GM21737 (cell line): ENCODE measurements around the gene SRC.
"Not testable (repeated sequence)": the region's sequence is repeated elsewhere in the genome, so short reads cannot be mapped to it uniquely, and the experiment has no call there.

Source experiments
- ATAC-seq: cut with Tn5 transposase; IDR thresholded peaks from one replicate; pipeline ENCODE4 v1.9.1; 2021; ENCODE audit warnings: mild to moderate bottlenecking, moderate library complexity; ENCODE audit not compliant: unreplicated experiment

SRC gene

DNA sequence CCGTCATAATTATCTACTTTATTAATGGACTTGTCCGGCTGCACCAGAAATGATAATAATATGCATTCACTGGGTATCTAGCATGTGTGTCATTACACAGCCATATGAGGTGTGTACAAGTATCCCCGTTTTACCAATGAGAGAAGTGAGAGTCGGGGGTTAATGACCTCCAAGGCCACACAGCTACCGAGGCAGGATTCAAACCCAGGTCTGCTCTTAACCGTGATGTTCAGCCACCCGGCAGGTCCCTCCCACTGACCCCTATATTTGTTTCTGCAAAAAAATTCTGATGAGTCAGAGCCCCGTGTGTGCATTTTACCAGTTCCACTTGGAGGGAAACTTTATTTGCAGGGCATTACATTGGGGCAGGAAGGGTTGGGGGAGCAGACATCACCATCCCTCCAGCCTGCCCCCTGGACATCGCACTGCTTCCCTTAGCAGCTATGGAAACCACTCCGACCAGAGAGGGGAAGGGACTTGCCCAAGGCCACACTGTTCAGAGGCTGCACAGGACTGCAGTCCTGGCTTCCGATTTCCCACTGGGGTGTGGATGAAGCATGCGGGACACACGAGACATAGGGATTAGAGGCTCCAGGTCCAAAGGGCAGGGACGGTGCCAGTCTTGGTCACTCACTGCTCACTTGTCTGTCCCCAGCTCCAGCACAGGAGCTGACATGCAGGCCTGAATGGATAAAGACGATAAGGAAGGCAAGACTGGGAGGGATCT, 10.1 kb upstream of the SRC start:
- no peak for ATAC-seq

DNA sequence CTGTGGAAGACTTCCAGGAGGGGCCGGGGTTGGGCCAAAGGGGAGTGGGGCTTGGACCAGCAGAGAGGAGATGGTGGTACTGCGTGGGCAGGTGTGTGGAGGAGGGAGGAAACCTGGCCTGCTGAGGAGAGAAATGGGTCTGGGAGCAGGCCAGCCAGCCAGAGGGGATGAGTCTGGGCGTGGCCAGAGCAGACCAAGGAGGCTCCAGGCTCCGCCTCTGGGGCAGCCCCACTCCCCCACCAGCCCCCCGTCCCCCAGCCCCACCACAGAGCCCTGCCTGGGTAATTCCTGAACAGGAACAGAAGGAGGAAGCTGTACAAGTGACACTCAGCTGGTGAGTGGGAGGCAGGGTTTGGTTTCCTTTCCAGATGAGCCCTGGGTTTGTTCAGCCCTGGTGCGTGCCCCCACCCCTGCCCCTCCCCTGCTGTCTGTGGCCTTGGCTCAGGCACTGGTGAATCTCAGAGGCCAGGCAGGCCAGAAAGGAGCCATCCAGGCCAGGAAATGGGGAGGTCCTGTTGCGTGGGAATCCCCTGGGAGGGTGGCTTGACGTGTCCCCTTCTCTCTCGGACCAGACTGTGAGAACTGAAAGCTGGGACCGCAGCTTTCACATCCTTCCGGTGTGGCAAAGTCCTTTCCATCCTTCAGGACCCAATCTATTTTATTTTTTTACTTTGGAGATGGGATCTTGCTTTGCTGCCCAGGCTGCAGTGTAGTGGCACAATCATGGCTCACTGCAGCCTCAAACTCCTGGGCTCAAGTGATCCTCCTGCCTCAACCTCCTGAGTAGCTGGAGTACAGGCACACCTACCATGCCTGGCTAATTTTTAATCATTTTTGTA, 9.4 kb upstream of the SRC start:
- peak; percentile 62 for ATAC-seq

DNA sequence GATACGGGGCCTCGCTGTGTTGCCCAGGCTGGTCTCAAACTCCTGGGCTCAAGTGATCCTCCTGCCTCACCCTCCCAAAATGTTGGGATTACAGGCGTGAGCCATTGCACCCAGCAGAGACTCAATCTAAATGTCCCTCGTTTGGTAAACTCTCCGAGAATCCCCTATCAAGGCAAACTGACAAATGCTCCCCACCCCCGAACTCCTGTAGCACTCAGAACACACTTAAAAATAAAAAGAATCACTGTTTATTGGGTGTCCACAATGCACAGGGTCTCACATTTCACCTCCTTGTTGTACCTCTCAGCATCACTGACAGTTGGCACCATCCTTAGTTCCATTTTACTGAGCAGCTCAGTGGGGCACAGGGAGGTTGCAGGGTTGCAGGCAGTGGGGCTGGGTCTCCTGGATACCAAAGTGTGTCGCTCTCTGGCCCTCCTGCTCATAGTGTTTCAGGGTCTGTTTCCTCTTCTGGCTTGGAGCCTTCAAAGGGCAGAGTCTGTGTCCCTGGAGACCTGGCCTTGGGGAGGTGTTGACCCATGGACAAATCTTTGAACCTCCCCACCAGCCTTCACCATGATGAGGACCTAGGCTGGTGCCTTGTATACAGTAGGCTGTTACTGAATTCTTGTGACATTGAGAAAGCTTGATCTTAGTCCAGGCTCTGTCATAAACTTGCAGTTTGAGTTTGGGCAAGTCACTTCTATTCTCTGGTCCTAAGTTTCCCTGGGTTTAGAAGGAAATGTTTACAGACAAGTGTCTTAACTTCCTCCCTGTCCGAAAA, 8.5 kb upstream of the SRC start:
- peak; percentile 22 for ATAC-seq

DNA sequence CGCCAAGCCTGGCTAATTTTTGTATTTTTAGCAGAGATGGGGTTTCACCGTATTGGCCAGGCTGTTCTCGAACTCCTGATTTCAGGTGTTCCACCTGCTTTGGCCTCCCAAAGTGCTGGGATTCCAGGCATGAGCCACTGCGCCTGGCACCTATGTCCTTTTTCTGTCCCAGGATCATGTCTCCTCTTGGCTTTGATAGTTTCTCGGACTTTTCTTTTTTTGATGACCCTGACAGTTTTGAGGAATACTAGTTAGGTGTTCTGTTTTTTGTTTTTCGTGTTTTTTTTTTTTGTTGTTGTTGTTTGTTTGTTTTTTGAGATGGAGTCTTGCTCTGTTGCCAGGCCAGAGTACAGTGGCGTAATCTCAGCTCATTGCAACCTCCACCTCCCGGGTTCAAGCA, 7.6 kb upstream of the SRC start:
- not testable (repeated sequence) for ATAC-seq

DNA sequence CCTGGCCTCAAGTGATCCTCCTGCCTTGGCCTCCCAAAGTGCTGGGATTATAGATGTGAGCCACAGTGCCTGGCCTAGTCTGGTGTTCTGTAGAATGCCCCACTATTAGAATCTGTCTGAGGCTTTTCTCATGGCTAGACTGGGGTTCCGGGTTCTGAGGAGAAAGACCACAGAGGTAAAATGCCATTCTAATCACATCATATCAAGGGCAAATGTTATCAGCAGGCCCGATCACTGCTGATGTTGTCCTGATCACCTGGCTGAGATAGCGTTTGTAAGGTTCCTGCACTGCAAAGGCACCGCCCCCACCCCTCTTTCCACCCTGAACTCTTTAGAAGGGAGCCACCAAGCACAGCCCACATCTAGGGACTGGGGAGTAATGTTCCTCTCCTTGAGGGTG, 6.7 kb upstream of the SRC start:
- ATAC-seq = no peak

DNA sequence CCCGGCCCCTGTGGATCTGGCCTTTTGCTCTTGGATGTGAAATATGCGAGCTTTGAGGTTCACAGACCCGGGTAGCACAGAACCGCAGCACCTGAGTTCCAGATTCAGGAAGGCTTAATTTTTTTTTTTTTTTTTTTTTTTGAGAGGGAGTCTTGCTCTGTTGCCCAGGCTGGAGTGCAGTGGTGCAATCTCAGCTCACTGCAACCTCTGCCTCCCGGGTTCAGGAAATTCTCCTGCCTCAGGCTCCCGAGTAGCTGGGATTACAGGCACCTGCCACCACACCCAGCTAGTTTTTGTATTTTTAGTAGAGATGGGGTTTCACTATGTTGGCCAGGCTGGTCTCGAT, 6.2 kb upstream of the SRC start:
- ATAC-seq = not testable (repeated sequence)

DNA sequence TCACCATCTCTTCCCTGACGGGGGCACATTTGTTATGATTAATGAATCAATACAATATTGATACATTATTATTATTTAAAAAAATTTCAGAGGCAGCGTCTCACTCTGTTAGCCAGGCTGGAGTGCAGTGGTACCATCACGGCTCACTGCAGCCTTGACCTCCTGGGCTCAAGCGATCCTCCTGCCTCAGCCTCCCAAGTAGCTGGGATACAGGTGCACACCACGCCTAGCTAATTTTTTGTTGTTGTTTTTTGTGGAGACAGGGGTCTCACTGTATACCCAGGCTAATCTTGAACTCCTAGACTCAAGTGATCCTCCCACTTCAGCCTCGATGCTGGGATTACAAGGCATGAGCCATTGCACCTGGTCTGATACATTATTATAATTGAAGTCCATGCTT, 4.9 kb upstream of the SRC start:
- no peak for ATAC-seq

DNA sequence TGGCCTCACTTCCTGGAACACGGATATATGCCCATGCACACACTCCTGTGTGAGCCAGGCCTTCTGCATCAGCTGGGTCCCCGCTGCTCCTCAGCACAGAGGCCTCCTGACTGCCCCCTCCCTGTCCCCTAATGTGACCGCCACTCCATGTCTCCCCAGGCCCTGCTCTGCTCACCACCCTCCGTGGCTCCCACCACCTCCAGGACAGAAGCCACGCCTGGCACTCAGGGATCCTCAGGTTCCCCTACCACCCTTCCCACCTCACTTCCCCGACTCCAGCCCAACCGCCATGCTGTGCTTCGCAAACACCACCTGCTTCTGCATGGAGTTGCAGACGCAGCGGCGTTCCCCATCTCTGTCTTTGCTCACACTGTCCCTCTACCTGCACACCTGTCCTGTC, 4.3 kb upstream of the SRC start:
- ATAC-seq = no peak

DNA sequence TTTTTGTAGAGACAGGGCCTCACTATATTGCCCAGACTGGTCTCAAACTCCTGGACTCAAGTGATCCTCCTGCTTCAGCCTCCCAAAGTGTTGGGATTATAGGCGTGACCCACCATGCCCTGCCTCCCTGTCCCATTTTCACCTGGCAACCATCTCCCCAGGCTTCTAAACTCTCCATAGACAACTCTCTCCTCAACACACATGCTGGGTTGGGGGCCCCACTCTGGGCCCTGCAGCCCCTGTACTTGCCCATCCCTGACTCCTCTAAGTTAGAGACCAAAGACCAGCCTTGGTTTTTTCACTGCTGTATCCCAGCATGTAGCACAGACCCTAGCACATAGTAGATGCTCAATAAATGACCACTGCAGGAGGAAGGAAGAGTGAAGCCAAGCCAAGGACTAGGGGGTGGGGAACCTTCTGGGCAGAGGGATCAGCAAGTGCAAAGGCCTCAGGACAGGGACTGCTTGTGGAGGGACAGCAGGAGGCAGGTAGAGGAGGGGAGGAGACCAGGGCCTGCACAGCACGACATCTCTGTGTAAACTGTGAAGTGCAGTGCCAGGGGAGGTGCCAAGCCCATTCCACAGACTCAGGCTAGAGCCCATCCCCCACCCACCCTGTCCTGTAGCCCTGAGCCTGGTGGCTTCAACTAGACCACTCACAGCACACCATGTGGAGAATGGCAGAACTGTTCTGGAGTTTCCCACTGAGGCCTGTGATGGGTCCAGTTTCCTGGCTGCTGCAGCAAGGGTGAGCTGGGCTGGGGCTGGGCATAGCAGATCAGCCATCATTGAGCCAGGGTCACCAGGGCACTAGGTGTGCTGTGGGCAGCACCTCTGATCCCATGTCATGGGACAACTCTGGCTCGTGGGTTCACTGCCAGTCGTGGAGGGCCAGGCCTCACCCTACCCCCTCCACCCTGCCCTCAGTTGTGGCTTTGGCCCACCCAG, 3.4 kb upstream of the SRC start:
- no peak for ATAC-seq

DNA sequence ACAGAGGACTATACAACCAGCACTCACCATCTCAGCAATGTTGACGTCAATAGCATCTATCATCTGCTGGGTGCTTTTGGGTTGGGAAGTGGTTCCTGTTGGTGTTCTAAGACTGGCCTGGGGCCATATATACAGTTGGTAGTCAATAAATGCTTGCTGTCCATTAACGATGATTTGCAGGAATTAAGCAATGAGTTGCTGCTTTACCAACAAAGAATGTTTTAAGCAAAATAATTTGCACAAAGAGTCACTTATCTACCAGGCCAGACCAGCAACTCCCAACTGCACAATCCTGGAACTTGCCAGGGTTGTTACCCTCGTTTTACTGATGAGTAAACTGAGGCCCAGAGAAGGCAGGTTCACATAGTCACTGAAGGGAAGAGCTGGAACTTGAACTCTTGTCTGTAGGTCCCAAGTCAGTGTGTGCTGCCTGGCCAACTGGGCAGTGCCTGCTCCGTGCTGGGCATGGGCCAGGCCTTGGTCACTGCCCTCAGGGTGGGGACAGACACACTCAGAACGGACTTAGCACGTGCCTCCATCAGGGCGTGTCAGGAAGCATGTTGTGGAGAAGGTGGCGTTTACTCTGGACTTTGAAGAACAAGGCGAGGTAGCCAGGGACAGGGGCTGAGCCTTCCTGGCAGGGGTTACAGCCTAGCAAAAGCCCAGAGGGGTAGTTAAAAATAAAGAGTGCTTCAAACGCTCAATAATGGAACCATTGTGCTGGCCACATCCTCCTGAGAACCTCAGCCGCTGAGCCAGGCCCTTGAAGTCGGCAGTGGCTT, 2.5 kb upstream of the SRC start:
- ATAC-seq = no peak

DNA sequence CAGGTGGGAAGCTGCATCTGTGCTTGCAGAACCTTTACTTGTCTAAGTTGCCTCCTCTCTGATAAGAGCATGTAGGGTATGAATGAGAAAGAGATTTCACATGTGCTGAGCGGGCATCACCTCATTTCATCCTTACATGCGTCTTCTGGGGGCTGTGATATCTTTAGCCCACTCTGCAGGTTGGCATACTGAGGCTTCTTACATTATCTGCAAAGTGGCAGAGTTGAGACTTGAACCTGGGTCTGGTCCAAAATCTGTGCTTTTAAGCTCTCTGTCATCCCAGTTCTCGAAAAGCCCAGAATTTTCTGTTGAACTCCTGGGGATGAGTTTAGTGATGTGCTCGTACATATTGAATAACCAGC, 2.0 kb upstream of the SRC start:
- ATAC-seq = no peak

DNA sequence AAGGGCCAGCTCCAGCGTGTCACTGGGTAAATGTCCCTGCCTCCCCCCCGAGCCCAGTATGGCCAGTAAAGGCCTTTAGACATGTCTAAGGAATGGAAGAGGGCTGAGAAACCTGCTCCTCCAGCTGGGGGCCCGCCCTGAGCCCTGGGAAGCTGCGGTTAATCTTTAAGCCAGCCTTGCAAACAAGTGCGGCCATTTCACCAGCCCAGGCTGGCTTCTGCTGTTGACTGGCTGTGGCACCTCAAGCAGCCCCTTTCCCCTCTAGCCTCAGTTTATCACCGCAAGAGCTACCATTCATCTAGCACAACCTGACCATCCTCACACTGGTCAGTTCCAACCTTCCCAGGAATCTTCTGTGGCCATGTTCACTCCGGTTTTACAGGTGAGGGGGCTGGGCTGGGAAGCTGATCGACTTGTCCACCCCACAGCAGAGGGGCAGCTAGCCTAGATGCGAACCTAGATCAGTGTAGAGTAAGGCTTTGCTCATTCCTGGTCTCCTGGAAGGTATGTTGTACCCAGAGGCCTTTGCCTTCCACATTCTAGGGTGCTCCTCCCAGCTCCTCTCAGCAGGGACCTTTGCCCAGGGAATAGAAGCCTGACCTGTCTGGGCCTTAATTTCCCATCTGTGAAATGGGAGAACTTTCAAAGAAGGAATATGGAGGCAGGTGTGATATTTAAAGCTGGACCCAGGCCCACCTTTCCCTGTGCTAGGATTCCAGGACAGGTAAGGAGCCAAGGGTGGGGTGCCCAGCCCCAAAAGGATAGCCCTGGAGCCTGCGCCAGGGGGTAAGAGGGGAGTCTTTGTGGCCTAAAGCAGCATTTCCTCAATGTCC, 1.2 kb upstream of the SRC start:
- no peak for ATAC-seq

DNA sequence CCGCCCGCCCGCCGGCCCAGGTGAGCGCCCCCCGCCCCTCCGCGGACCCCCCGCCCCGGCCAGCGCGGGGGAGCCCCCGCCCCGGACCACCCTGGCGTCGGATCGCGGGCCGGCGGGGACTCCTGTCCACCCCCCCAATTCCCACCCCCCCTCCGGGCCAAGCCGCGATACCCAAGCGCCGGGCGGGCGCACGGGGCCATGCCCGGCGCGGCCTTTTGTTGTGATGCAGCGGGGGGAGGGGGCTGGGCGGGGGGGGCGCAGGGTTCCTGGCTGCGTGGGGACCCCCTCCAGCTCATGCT, 245 bp downstream of the SRC start:
- no peak for ATAC-seq

DNA sequence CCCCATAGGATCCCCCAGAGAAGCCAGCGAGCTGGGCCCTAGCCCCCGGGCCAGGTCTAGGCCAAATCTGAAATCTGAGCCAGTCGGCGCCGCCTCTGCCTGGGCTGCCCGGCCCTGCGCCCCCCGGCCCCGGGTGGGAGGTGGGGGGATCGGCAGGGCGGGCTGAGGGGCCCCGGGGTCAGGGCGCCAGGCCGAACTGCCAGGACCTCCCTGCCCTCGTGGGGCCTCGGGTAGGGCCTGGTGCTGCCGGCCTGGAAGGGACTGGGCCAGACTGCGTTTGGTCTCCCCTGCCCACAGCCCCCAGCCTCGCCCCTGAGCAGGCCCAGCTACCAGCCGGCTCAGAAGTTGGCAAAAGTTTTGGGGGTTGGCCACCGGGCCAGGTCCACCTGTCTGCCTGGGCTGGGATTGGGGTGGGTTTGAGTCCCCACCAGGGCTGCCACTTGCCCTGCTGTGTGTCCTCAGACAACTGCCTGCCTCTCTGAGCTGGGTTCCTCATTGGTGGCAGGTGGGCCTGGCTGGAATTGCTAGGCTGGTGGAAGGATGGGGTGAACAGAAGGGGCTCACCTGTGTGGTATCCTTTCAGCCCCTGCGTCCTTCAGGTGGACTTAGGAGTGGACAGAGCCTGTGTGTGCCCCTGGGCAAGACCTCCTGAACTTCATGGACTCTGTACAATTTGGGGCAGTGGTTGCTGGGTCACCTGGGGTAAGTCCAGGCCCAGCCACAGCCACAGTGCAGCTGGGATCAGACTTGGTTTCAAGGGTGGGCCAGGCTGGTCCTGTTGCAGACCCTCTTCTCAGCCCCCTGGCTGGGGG, 801 bp downstream of the SRC start:
- ATAC-seq = no peak

DNA sequence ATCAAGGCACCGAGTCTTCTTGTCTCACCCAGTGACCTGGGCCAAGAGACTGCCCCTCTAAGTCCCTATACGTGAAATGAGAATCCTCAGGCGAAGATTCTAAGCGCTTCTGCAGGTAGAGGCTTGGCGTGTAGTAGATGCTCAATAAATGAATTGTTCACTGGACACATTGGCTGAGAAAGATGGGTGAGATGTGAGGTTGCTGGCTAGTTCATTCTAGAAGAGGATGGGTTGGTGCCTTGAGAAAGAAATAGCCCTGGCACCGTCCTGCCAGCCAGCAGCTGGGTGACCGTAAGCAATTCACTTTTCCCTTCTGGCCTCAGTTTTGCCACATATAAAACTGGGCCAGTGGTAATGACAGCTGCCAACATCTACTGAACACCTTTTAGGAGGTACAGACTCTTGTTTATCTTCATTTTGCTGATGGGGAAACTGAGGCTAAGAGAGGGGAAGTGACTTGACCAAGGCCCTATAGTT, 1.4 kb downstream of the SRC start:
- ATAC-seq = no peak

DNA sequence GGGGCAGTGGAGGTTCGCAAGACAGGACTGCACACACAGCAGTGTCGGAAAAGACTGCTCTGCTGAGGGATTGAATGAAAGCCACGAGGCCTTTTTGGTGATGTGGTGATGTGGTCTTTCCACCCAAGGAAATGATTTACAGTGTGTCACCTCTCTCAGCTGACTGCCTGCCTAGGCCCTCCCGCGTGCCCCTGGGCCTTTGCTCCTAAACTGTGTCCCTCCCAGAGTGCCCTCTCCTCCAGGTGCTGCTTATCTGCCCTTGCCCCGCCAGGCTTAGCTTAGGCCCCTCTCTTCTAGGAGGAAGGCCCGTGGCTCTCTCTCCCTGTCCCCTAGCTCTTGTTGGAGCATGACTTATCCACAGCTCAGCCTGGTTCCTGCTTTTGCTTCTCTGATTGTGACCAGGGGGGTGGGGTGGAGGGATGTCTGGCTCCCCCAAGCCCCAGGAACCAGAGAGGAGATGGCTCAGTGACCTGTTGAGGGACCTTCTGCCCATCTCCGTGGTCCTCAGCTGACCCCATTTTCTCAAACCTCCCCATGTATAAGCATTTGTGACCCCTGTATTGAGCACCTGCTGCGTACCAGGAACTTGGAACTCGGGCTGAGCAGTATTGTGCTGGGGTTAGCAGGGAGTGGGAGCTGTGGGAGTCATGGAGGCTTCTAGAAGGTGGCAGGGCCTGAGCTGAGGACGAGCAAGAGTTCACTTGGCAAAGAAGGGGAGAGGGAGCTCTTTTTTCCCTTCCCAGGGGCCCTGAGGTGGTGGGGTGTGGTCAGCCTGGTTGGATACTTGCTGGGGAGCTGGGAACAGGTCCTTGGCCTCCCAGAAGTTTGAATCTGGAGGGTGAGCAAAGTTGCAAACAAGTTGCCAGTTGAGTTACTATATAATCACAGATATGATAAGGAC, 2.2 kb downstream of the SRC start:
- no peak for ATAC-seq

DNA sequence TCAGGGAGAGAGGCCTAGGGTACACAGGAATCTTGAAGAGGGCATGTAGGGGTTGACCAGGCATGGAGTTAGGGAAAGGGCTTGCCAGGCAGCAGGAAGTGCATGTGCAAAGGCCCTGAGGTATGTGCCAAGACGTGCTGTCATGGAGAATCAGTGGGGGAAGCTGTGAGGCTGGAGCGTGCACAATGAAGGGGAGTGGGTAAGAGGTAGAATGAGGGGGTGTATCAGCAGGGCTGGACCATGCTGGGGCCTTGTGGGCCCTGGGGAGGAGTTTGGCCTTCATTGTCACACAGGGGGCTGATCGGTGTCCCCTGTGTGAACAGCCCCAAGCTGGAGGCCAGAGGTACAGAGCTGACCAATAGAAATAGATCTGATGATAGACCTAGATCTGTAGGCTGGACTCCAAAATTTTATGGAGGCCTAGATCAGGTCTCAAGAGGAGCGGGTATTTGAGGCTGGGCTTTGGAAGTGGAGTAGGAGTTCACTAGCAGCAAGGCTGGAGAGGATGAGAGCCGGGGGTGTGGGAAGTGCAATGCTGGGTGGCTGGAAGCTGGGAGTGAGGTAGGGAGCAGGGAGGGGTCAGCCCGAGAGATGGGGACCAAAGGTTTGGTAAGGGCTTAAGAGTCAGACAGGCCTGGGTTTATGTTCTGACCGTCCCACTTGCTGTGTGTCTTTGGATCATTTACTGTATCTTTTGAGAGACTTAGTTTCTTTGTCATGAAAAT, 3.0 kb downstream of the SRC start:
- ATAC-seq = no peak
